Mesenchymal stem cell (in vitro differentiated cells and primary cell): ENCODE measurements around the gene DDIT4.

Experiments used
- DNase-seq: peaks from one replicate; pipeline ENCODE4 v3.0.0-alpha.2; 2013
- H2AFZ ChIP-seq: one replicate; pipeline ENCODE4 v1.6.1; 2013; ENCODE audit warnings: low read depth, mild to moderate bottlenecking, control low read depth, inconsistent platforms, low read length, moderate library complexity
- H2AK5ac ChIP-seq: 2 replicates; pipeline ENCODE4 v1.6.1; 2013; ENCODE audit warnings: low read length, moderate library complexity, mild to moderate bottlenecking, inconsistent platforms; ENCODE audit not compliant: severe bottlenecking
- H2BK120ac ChIP-seq: one replicate; pipeline ENCODE4 v1.6.1; 2013; ENCODE audit warnings: low read depth, mild to moderate bottlenecking, inconsistent platforms, low read length, moderate library complexity
- H2BK12ac ChIP-seq, 2 experiments: one replicate each; pipeline ENCODE4 v1.6.1; 2013; ENCODE audit warnings: inconsistent platforms in 2 of 2, low read length in 2 of 2, mild to moderate bottlenecking in 2 of 2, moderate library complexity in 2 of 2, control low read depth in 1 of 2
- H2BK15ac ChIP-seq: one replicate; pipeline ENCODE4 v1.6.1; 2013; ENCODE audit warnings: mild to moderate bottlenecking, low read depth, inconsistent platforms; ENCODE audit not compliant: poor library complexity, severe bottlenecking
- H2BK5ac ChIP-seq: 2 replicates; pipeline ENCODE4 v1.6.1; 2013; ENCODE audit warnings: low read depth, mild to moderate bottlenecking, low read length, control low read depth, inconsistent platforms; ENCODE audit not compliant: poor library complexity, severe bottlenecking
- H3K14ac ChIP-seq, 2 experiments: one replicate each; pipeline ENCODE4 v1.6.1; 2013; ENCODE audit warnings: inconsistent platforms in 2 of 2, low read length in 2 of 2, control low read depth in 1 of 2, mild to moderate bottlenecking in 1 of 2, moderate library complexity in 1 of 2
- H3K18ac ChIP-seq, 2 experiments: one replicate each; pipeline ENCODE4 v1.6.1; 2013; ENCODE audit warnings: inconsistent platforms in 2 of 2, low read length in 2 of 2, control low read depth in 1 of 2, low read depth in 1 of 2, mild to moderate bottlenecking in 1 of 2
- H3K23ac ChIP-seq, 2 experiments: one replicate each; pipeline ENCODE4 v1.6.1; 2013; ENCODE audit warnings: inconsistent platforms in 2 of 2, low read length in 2 of 2, mild to moderate bottlenecking in 2 of 2, moderate library complexity in 2 of 2, control low read depth in 1 of 2
- H3K27ac ChIP-seq: 2 replicates; pipeline ENCODE4 v1.5.1; 2013; ENCODE audit warnings: mild to moderate bottlenecking, moderate library complexity, low read length, control low read depth, inconsistent platforms; ENCODE audit not compliant: poor library complexity, severe bottlenecking
- H3K27me3 ChIP-seq, 2 experiments: 2 replicates each; pipeline versions ENCODE4 v1.6.1 to v1.7.0; 2013; ENCODE audit warnings: low read length in 2 of 2, mild to moderate bottlenecking in 2 of 2, moderate library complexity in 2 of 2, control low read depth in 1 of 2, inconsistent platforms in 1 of 2; ENCODE audit not compliant: control insufficient read depth in 1 of 2, insufficient read depth in 1 of 2
- H3K36me3 ChIP-seq, 2 experiments: 2 replicates each; pipeline versions ENCODE4 v1.6.1 to v1.7.0; 2013; ENCODE audit warnings: low read length in 2 of 2, control low read depth in 1 of 2, inconsistent platforms in 1 of 2, low read depth in 1 of 2, mild to moderate bottlenecking in 1 of 2; ENCODE audit not compliant: insufficient read depth in 2 of 2, control insufficient read depth in 1 of 2
- H3K4ac ChIP-seq, 2 experiments: one replicate each; pipeline ENCODE4 v1.6.1; 2013; ENCODE audit warnings: inconsistent platforms in 2 of 2, low read length in 2 of 2, mild to moderate bottlenecking in 2 of 2, moderate library complexity in 2 of 2, control low read depth in 1 of 2, low read depth in 1 of 2
- H3K4me1 ChIP-seq: 2 replicates; pipeline ENCODE4 v1.6.1; 2013; ENCODE audit warnings: low read depth, low read length, control low read depth; ENCODE audit not compliant: control insufficient read depth, insufficient read depth
- H3K4me2 ChIP-seq: 2 replicates; pipeline ENCODE4 v1.6.1; 2013; ENCODE audit warnings: low read length, mild to moderate bottlenecking, inconsistent platforms; ENCODE audit not compliant: poor library complexity, severe bottlenecking
- H3K4me3 ChIP-seq, 2 experiments: 2 replicates each; pipeline versions ENCODE4 v1.5.1 to v1.7.0; 2013; ENCODE audit warnings: low read length in 2 of 2, mild to moderate bottlenecking in 2 of 2, control low read depth in 1 of 2, low read depth in 1 of 2; ENCODE audit not compliant: insufficient read depth in 1 of 2
- H3K79me1 ChIP-seq: replicated peaks from 2 replicates; pipeline ENCODE4 v1.6.1; 2013; ENCODE audit warnings: mild to moderate bottlenecking, control low read depth, low read length, inconsistent platforms; ENCODE audit not compliant: poor library complexity, severe bottlenecking
- H3K9ac ChIP-seq: 2 replicates; pipeline ENCODE4 v1.7.0; 2013; ENCODE audit warnings: mild to moderate bottlenecking, low read length, moderate library complexity
- H3K9me3 ChIP-seq: 2 replicates; pipeline ENCODE4 v1.7.0; 2013; ENCODE audit warnings: mild to moderate bottlenecking, low read length; ENCODE audit not compliant: control insufficient read depth
- H4K8ac ChIP-seq: one replicate; pipeline ENCODE4 v1.6.1; 2013; ENCODE audit warnings: inconsistent platforms, mild to moderate bottlenecking, low read length, moderate library complexity
- H4K91ac ChIP-seq: one replicate; pipeline ENCODE4 v1.6.1; 2013; ENCODE audit warnings: mild to moderate bottlenecking, low read length, inconsistent platforms
- WGBS: methylation state at CpG from one replicate; pipeline ENCODE4 v1.1.7; 2013; ENCODE audit warnings: mixed read lengths; 5-methylcytosine and 5-hydroxymethylcytosine counted together

The DDIT4 gene

GRCh38 chr10:72309290-72310240 lies 35.8 kb downstream of the DDIT4 start:
- Histone ChIP-seq H3K23ac (peak overlapping the region in 1 of 2 experiments; percentile 10), H3K27ac (no peak overlapping the region), H2AK5ac (no peak overlapping the region), H3K9me3 (no peaks in the 10 kb centered on the region), H2AFZ (no peak overlapping the region), H2BK120ac (peak overlapping the region; percentile 80), H3K79me1 (no peaks in the 10 kb centered on the region), H3K36me3 (no peaks in the 10 kb centered on the region), H3K27me3 (no peaks in the 10 kb centered on the region), H3K4me2 (no peak overlapping the region), H3K18ac (peak overlapping the region; percentile 92 to 95), H4K91ac (peak overlapping the region; percentile 65), H4K8ac (peak overlapping the region; percentile 20), H3K4me1 (peaks cover 20% of the 10 kb centered on the region), H3K9ac (peak overlapping the region; percentile 55), H2BK12ac (peak overlapping the region; percentile 83 to 94), H2BK15ac (peak overlapping the region; percentile 55), H3K14ac (peak overlapping the region in 1 of 2 experiments; percentile 19), H3K4ac (peak overlapping the region in 1 of 2 experiments; percentile 50), H2BK5ac (no peak overlapping the region), H3K4me3 (no peak overlapping the region)
- WGBS: 91% methylated on average over 21 of the region's 21 CpGs
- DNase-seq: no peak

DNA sequence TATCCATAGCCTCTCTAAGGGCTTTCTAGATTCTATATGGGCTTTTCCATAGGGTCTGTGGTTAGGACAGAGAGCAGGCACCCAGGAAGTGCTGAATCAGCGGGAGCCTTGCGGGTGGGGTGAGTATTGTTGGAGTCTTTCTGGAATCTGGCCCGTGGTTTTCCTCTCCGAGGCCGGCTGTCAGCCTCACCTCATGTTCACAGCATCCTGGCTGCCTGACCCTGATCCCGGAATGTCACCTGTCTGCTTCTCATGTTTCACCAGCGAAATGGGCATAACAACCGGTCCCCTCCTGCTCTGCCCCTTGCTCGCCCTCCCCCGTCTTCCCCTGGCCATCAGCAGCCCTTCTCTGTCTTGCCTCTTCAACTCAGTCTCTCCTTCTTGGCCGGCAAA lies 36.5 kb downstream of the DDIT4 start:
- no peaks in the 10 kb centered on the region for H3K27me3 ChIP-seq
- no peak overlapping the region for H3K23ac ChIP-seq
- no peak overlapping the region for H3K9ac ChIP-seq
- H2AK5ac ChIP-seq: no peak overlapping the region
- H3K79me1 ChIP-seq: no peaks in the 10 kb centered on the region
- no peak overlapping the region for H3K27ac ChIP-seq
- peaks cover 20% of the 10 kb centered on the region for H3K4me1 ChIP-seq
- peak overlapping the region in 1 of 2 experiments; percentile 11 for H3K14ac ChIP-seq
- H2BK15ac ChIP-seq: no peak overlapping the region
- no peaks in the 10 kb centered on the region for H3K36me3 ChIP-seq
- peak overlapping the region; percentile 76 for H4K8ac ChIP-seq
- peak overlapping the region; percentile 91 to 93 for H3K18ac ChIP-seq
- H2AFZ ChIP-seq: no peak overlapping the region
- no peak overlapping the region for H3K4me2 ChIP-seq
- H2BK120ac ChIP-seq: peak overlapping the region; percentile 80
- H3K4ac ChIP-seq: peak overlapping the region in 1 of 2 experiments; percentile 57
- no peak overlapping the region for H3K4me3 ChIP-seq
- no peaks in the 10 kb centered on the region for H3K9me3 ChIP-seq
- peak overlapping the region; percentile 96 for H4K91ac ChIP-seq
- H2BK12ac ChIP-seq: peak overlapping the region; percentile 89 to 90
- DNase-seq: no peak
- WGBS: 67% methylated on average over 11 of the region's 11 CpGs
- no peak overlapping the region for H2BK5ac ChIP-seq

GRCh38 chr10:72310636-72311035 lies 36.9 kb downstream of the DDIT4 start:
- H3K27me3 ChIP-seq: no peaks in the 10 kb centered on the region
- H3K18ac ChIP-seq: peak overlapping the region; percentile 91 to 93
- peak overlapping the region; percentile 96 for H4K91ac ChIP-seq
- peak overlapping the region; percentile 99 for H2BK15ac ChIP-seq
- H3K4me1 ChIP-seq: peaks cover 20% of the 10 kb centered on the region
- H3K4me3 ChIP-seq: no peak overlapping the region
- H2BK12ac ChIP-seq: peak overlapping the region; percentile 89 to 90
- DNase-seq: peak; percentile 63
- WGBS: 96% methylated on average over 4 of the region's 4 CpGs
- H3K9ac ChIP-seq: no peak overlapping the region
- H3K23ac ChIP-seq: no peak overlapping the region
- no peaks in the 10 kb centered on the region for H3K79me1 ChIP-seq
- H2AFZ ChIP-seq: peak overlapping the region; percentile 8
- H2AK5ac ChIP-seq: no peak overlapping the region
- no peaks in the 10 kb centered on the region for H3K36me3 ChIP-seq
- H3K4ac ChIP-seq: peak overlapping the region; percentile 57 to 89
- peak overlapping the region; percentile 95 for H4K8ac ChIP-seq
- H2BK120ac ChIP-seq: peak overlapping the region; percentile 80
- peak overlapping the region in 1 of 2 experiments; percentile 35 for H3K14ac ChIP-seq
- H3K4me2 ChIP-seq: no peak overlapping the region
- H3K9me3 ChIP-seq: no peaks in the 10 kb centered on the region
- no peak overlapping the region for H3K27ac ChIP-seq
- H2BK5ac ChIP-seq: no peak overlapping the region

DNA sequence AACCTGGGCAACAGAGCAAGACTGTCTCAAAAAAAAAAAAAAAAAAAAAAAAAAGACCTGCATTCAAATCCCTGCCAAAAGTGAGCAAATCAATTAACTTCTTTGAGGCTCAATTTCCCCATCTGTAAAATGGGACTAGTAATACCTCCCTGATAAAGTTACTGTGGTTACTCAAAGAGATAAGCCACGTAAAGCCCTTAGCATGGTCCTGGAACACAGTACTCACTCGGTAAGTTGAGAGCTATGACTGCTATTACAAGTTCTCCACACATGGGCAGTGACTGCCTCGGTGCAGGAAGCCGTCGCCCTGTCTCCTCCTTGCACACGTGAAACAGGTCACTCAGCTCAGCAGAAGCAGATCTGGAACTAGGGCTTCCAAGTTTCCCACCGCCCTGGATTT lies 37.9 kb downstream of the DDIT4 start:
- Histone ChIP-seq H3K27ac (no peak overlapping the region), H2BK120ac (no peak overlapping the region), H3K9ac (no peak overlapping the region), H3K18ac (no peak overlapping the region), H2AFZ (no peak overlapping the region), H2BK15ac (no peak overlapping the region), H3K27me3 (no peaks in the 10 kb centered on the region), H3K9me3 (no peaks in the 10 kb centered on the region), H2BK12ac (peak overlapping the region; percentile 49 to 50), H3K4me2 (no peak overlapping the region), H3K23ac (no peak overlapping the region), H3K4me3 (no peak overlapping the region), H4K91ac (no peak overlapping the region), H3K4me1 (peaks cover 20% of the 10 kb centered on the region), H3K36me3 (no peaks in the 10 kb centered on the region), H2BK5ac (no peak overlapping the region), H4K8ac (no peak overlapping the region), H3K14ac (peak overlapping the region in 1 of 2 experiments; percentile 61), H3K4ac (no peak overlapping the region), H3K79me1 (no peaks in the 10 kb centered on the region), H2AK5ac (no peak overlapping the region)
- no peak for DNase-seq
- 93% methylated on average over 6 of the region's 7 CpGs for WGBS
